Osteocyte (in vitro differentiated cells): Measurements from ENCODE around the gene IPO5. TPM values are rescaled to one million over a fixed set of nuclear protein-coding genes. Genes with fewer than 3 reads are reported as not detected.

Experiments
- DNase-seq: peaks from one replicate; pipeline ENCODE4 v3.0.0; 2021; ENCODE audit warnings: mixed read lengths; ENCODE audit not compliant: unreplicated experiment; ENCODE audit errors: extremely low spot score
- H3K27ac Mint-ChIP-seq: one replicate; pipeline ENCODE4 v1.8.0; 2021; ENCODE audit warnings: mild to moderate bottlenecking, mixed read lengths; ENCODE audit not compliant: unreplicated experiment
- H3K27me3 Mint-ChIP-seq: one replicate; pipeline ENCODE4 v1.8.0; 2021; ENCODE audit warnings: mixed read lengths; ENCODE audit not compliant: unreplicated experiment
- H3K36me3 Mint-ChIP-seq: one replicate; pipeline ENCODE4 v1.8.0; 2021; ENCODE audit warnings: mixed read lengths; ENCODE audit not compliant: unreplicated experiment
- H3K4me1 Mint-ChIP-seq: one replicate; pipeline ENCODE4 v1.8.0; 2021; ENCODE audit warnings: mixed read lengths; ENCODE audit not compliant: unreplicated experiment
- H3K4me3 Mint-ChIP-seq: one replicate; pipeline ENCODE4 v1.8.0; 2021; ENCODE audit warnings: mild to moderate bottlenecking, moderate library complexity, mixed read lengths; ENCODE audit not compliant: unreplicated experiment
- H3K9me3 Mint-ChIP-seq: one replicate; pipeline ENCODE4 v1.8.0; 2021; ENCODE audit warnings: mixed read lengths; ENCODE audit not compliant: unreplicated experiment
- CTCF ChIP-seq: fragments of 200-600 bp; sonication (generic); IDR thresholded peaks from 2 replicates; pipeline ENCODE4 v1.5.0; 2021; ENCODE audit warnings: antibody characterized with exemption, mild to moderate bottlenecking, moderate library complexity
- total RNA-seq: library from RNA; stranded (reverse); gene quantifications from 2 replicates; pipeline ENCODE4 v1.2.1, GENCODE V29; 2021

Gene IPO5
- total RNA-seq, 1 donor from 2014 or later, result 143 TPM

GRCh38 chr13:98069985-98070384 lies 116.5 kb downstream of the IPO5 start:
- H3K9me3 Mint-ChIP-seq, result no peaks in the 10 kb centered on the region
- no peaks in the 10 kb centered on the region for H3K36me3 Mint-ChIP-seq
- no peak for DNase-seq
- H3K27ac Mint-ChIP-seq, result no peak overlapping the region
- no peak overlapping the region for H3K4me3 Mint-ChIP-seq
- no peak for TF ChIP-seq CTCF
- no peaks in the 10 kb centered on the region for H3K27me3 Mint-ChIP-seq
- peaks cover 3% of the 10 kb centered on the region for H3K4me1 Mint-ChIP-seq

GRCh38 chr13:98071316-98071715 lies 117.8 kb downstream of the IPO5 start:
- no peak for TF ChIP-seq CTCF
- Mint-ChIP-seq H3K27ac (no peak overlapping the region), H3K4me3 (no peak overlapping the region), H3K9me3 (no peaks in the 10 kb centered on the region), H3K36me3 (peaks cover 2% of the 10 kb centered on the region), H3K4me1 (peaks cover 3% of the 10 kb centered on the region), H3K27me3 (no peaks in the 10 kb centered on the region)
- DNase-seq, result no peak

GRCh38 chr13:98072476-98072875 lies 119.0 kb downstream of the IPO5 start:
- H3K27ac Mint-ChIP-seq, result no peak overlapping the region
- peaks cover 11% of the 10 kb centered on the region for H3K4me1 Mint-ChIP-seq
- TF ChIP-seq CTCF, result no peak
- no peaks in the 10 kb centered on the region for H3K9me3 Mint-ChIP-seq
- no peaks in the 10 kb centered on the region for H3K27me3 Mint-ChIP-seq
- no peak for DNase-seq
- peaks cover 2% of the 10 kb centered on the region for H3K36me3 Mint-ChIP-seq
- H3K4me3 Mint-ChIP-seq, result no peak overlapping the region

Other genes starting within 250 kb of the IPO5 start
- 347 and 357 TPM in 2 replicates for gene FARP1, start 189.4 kb downstream of the IPO5 start, total RNA-seq
- not detected in 2 replicates for gene RNF113B, start 223.6 kb downstream of the IPO5 start, total RNA-seq